ENCODE data around the gene TMUB1. TPM values are rescaled to one million over a fixed set of nuclear protein-coding genes. Genes with fewer than 3 reads are reported as not detected.

The TMUB1 gene
- total and polyA plus RNA-seq, 12 donors, result 5.2 to 152 (median 43.4) TPM

DNA sequence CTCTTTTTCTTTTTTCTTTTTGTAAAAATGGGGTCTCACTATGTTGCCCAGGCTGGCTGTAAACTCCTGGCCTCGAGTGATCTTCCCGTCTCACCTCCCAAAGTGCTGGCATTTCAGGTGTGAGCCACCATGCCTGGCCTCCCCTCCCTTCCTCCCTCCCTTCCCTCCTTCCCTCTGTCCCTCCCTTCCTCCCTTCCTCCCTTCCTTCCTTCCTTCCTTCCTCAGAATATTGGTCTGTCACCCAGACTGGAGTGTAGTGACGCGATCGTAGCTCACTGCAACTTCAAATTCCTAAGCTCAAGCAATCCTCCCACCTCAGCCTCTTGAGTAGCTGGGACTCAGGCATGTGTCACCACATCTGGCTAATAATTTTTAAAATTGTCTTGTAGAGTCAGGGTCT, 11.4 kb upstream of the TMUB1 start:
- H3K9me3 ChIP-seq (replicated peaks in 1 of 3), result no peaks in the 10 kb centered on the region
- TF ChIP-seq POLR2A (IDR thresholded peaks at IDR 0.05), result no peak
- DNase-seq, result no peak
- no peak overlapping the region for H3K27ac ChIP-seq
- peaks cover 4 to 20% of the 10 kb centered on the region in 2 donors for H3K4me1 ChIP-seq (replicated peaks in 1 of 2)
- no peak overlapping the region for H3K4me3 ChIP-seq
- no peaks in the 10 kb centered on the region for H3K36me3 ChIP-seq (replicated peaks in 1 of 2)
- intact Hi-C loops (cut with DNase I), result no loop called here
- no peaks in the 10 kb centered on the region for H3K27me3 ChIP-seq
- WGBS, 4 donors, result 83 to 88% (median 86%) methylated on average over 5 of the region's 5 CpGs

DNA sequence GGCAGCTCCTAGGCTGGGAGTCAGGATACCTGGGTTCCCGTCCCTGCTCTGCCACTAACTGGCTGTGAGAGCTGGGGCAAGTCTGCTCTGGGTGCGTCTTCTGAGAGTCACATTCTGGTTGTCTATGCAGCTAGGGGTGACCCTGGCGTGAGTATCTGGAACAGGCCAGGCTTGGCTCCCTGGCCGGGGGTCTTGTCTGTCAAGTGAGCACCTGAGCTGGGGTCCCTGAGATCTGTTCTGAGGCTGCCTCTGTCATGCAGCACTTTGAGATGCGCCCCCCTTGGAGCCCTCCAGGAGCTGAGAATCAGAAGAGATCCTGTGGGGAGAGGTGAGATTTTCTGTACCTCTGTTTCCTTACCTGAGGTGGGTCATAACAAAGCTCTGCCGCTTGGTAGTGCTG, 10.5 kb upstream of the TMUB1 start:
- H3K4me3 ChIP-seq, result no peak overlapping the region
- peaks cover 5 to 29% of the 10 kb centered on the region in 2 donors for H3K4me1 ChIP-seq (replicated peaks in 1 of 2)
- 86 to 94% (median 92%) methylated on average over 5 to 6 of the region's 6 CpGs for WGBS, 4 donors
- H3K36me3 ChIP-seq (replicated peaks in 1 of 2), result no peaks in the 10 kb centered on the region
- H3K9me3 ChIP-seq (replicated peaks in 1 of 3), result no peaks in the 10 kb centered on the region
- DNase-seq, result no peak
- no peak overlapping the region for H3K27ac ChIP-seq
- TF ChIP-seq POLR2A (IDR thresholded peaks at IDR 0.05), result no peak
- TF ChIP-seq, protein P1, sequence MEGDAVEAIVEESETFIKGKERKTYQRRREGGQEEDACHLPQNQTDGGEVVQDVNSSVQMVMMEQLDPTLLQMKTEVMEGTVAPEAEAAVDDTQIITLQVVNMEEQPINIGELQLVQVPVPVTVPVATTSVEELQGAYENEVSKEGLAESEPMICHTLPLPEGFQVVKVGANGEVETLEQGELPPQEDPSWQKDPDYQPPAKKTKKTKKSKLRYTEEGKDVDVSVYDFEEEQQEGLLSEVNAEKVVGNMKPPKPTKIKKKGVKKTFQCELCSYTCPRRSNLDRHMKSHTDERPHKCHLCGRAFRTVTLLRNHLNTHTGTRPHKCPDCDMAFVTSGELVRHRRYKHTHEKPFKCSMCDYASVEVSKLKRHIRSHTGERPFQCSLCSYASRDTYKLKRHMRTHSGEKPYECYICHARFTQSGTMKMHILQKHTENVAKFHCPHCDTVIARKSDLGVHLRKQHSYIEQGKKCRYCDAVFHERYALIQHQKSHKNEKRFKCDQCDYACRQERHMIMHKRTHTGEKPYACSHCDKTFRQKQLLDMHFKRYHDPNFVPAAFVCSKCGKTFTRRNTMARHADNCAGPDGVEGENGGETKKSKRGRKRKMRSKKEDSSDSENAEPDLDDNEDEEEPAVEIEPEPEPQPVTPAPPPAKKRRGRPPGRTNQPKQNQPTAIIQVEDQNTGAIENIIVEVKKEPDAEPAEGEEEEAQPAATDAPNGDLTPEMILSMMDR (IDR thresholded peaks at IDR 0.05), result no peak
- intact Hi-C loops (cut with DNase I), result no loop called here
- H3K27me3 ChIP-seq, result no peaks in the 10 kb centered on the region

DNA sequence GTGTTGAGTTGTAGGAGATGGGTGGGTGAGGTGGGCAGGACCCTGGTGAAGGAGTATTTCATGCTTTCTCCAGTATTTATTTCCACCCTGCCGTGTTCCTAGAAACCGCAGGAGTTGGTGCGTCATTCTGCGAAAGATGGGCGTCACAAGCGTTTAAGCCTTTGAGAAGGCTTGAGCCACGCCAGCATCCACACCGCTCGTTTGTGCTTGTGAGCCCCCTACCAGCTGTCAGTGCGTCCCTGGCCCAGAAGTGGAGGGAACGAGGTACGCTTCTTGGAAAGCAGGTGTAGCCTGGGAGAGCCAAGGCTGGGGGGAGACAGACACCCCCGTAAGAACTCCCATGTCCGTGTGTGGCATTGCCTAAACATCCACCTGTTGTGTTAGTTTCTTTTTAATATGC, 8.7 kb upstream of the TMUB1 start:
- no peak overlapping the region for H3K27ac ChIP-seq
- no peaks in the 10 kb centered on the region for H3K27me3 ChIP-seq
- intact Hi-C loops (cut with DNase I), result no loop called here
- no peaks in the 10 kb centered on the region for H3K9me3 ChIP-seq (replicated peaks in 1 of 3)
- H3K36me3 ChIP-seq (replicated peaks in 1 of 2), result no peaks in the 10 kb centered on the region
- 88 to 90% (median 89%) methylated on average over 13 to 14 of the region's 14 CpGs for WGBS, 4 donors
- DNase-seq, result peak in 1 of 7 donors; percentile 6
- no peak overlapping the region for H3K4me3 ChIP-seq
- TF ChIP-seq POLR2A (IDR thresholded peaks at IDR 0.05), result no peak
- TF ChIP-seq, protein P1 (IDR thresholded peaks at IDR 0.05), result no peak
- H3K4me1 ChIP-seq (replicated peaks in 1 of 2), result peaks cover 16 to 42% of the 10 kb centered on the region in 2 donors

DNA sequence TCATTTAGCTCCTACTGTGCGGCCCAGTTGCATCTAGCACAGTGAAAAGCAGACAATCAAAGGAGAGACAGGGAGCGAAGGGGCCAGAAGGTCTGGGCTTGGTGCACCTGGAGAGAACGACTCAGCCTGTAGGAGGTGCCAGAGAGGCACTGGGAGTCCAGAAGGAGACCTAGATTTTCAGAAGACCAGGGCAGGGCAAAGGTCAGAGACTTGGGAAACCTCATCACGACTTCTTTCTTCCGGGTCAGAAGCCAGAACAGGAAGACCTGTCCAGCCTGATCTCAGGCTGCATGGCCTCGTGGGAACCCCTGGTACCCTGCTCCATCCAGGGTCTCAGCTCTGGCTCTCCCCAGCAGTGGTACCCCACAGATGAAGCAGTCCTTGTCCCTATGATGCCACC, 8.1 kb upstream of the TMUB1 start:
- 52 to 62% (median 55%) methylated on average over 5 to 6 of the region's 6 CpGs for WGBS, 4 donors
- H3K27ac ChIP-seq, result no peak overlapping the region
- TF ChIP-seq POLR2A (IDR thresholded peaks at IDR 0.05), result no peak
- TF ChIP-seq, protein P1 (IDR thresholded peaks at IDR 0.05), result peak in 4 of 6 experiments; percentile 13 to 34 (median 31)
- H3K4me1 ChIP-seq (replicated peaks in 1 of 2), result peaks cover 16 to 42% of the 10 kb centered on the region in 2 donors
- H3K9me3 ChIP-seq (replicated peaks in 1 of 3), result no peaks in the 10 kb centered on the region
- intact Hi-C loops (cut with DNase I), result no loop called here
- H3K36me3 ChIP-seq (replicated peaks in 1 of 2), result no peaks in the 10 kb centered on the region
- no peak overlapping the region for H3K4me3 ChIP-seq
- no peaks in the 10 kb centered on the region for H3K27me3 ChIP-seq
- peak in 3 of 7 donors; percentile 19 to 40 (median 36) for DNase-seq

DNA sequence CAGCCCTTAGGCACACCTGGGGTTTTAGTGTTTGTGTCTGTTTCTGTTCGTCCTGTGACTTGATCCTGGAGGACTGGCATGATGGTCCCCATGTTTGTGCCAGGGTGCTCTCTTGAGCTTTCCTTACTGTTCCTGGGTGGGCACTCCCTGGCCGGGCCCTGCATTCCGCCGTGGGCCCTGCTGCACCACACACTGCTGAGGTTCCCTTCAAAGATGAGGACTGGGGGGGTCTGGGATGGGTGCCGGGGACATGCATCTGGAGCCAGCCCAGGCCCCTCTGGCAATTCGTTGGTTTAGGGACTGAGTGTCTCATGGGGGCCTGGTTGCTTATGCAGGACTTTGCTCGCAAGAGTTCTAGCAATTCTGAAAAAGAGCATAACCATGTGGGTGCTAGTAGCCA, 7.7 kb upstream of the TMUB1 start:
- 87 to 94% (median 89%) methylated on average over 4 to 7 of the region's 7 CpGs for WGBS, 4 donors
- H3K27ac ChIP-seq, result no peak overlapping the region
- no peak overlapping the region for H3K4me3 ChIP-seq
- no peaks in the 10 kb centered on the region for H3K9me3 ChIP-seq (replicated peaks in 1 of 3)
- H3K4me1 ChIP-seq (replicated peaks in 1 of 2), result peaks cover 16 to 42% of the 10 kb centered on the region in 2 donors
- no peaks in the 10 kb centered on the region for H3K36me3 ChIP-seq (replicated peaks in 1 of 2)
- no peaks in the 10 kb centered on the region for H3K27me3 ChIP-seq
- DNase-seq, result no peak
- intact Hi-C loops (cut with DNase I), result no loop called here
- TF ChIP-seq, protein P1 (IDR thresholded peaks at IDR 0.05), result no peak
- no peak for TF ChIP-seq POLR2A (IDR thresholded peaks at IDR 0.05)
